GM12891 (cell line): Measurements from ENCODE around the gene RCHY1.

Source experiments
- POLR2A ChIP-seq: IDR thresholded peaks from 2 replicates; pipeline ENCODE4 v1.6.1; 2011; ENCODE audit warnings: low read depth, low read length, control low read depth
- POLR2AphosphoS5 ChIP-seq: IDR thresholded peaks from 2 replicates; pipeline ENCODE4 v1.6.1; 2011; ENCODE audit warnings: low read depth, low read length, control low read depth
- POU2F2 ChIP-seq: IDR thresholded peaks from 2 replicates; pipeline ENCODE4 v1.6.1; 2011; ENCODE audit warnings: low read depth, mild to moderate bottlenecking, control low read depth, low read length, moderate library complexity
- TAF1 ChIP-seq: IDR thresholded peaks from 2 replicates; pipeline ENCODE4 v1.6.1; 2011; ENCODE audit warnings: low read depth, low read length, control low read depth

GRCh38 chr4:75525086-75525485, 10.9 kb upstream of the RCHY1 start:
- TF ChIP-seq POLR2AphosphoS5 (no peak), TAF1 (no peak), POLR2A (no peak), POU2F2 (no peak)
